HG03280 (cell line): Measurements from ENCODE around the gene VPS13A.
A peak's percentile ranks its signal among the peaks of the same experiment; 100 is the strongest.
"Not testable (repeated sequence)": the region's sequence is repeated elsewhere in the genome, so short reads cannot be mapped to it uniquely, and the experiment has no call there.

Experiments used
- ATAC-seq: cut with Tn5 transposase; IDR thresholded peaks from one replicate; pipeline ENCODE4 v1.9.1; 2021; ENCODE audit warnings: mild to moderate bottlenecking, moderate library complexity; ENCODE audit not compliant: unreplicated experiment

VPS13A gene

DNA sequence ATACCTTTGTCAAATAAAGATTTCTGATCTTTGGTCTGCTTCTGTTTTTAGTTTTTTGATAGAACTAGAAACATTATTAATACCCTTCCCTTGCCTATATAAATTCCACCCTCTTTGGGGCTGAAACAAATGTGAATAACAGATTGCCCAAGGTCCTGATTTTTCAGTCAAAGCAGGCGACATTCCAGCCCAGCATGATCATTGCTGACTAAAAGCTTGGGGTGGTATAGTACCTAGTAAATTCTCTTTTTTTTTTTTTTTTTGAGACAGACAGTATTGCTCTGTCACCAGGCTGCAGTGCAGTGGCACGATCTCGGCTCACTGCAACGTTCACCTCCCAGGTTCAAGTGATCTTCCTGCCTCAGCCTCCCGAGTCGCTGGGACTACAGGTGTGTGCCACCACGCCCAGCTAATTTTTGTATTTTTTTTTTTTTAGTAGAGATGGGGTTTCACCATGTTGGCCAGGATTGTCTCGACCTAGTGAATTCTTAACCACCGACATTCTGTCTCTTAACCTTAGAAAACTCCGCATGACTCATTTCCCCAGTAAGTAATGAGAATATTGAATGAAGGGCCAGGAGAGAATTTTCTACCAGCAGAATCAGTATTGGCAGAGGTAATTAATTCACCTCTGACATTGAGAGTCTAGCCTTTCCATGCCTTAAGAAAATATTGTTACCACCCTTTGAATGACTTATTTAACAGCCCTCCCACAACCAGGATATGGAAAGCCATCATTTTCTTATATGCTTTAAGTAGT lies 244.4 kb downstream of the VPS13A start:
- no peak for ATAC-seq

DNA sequence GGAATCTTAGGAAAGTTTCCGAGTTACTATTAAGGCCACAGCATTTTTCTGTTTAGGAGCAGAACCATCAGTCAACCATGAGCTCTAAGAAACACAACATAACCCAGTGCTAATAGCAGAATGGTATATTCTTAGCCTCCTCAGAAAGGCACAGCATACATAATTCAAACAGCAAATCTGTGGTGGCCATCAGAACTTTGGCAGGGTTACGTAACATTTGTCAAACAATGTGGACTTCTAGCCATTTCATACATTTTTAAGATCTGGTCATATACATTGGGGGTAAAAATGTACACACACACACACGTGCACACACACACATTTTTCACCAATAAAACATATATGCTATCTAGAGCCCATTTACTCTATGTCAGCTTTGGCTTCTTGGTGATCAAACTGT lies 245.6 kb downstream of the VPS13A start:
- ATAC-seq, result no peak

GRCh38 chr9:77423841-77424240 lies 246.5 kb downstream of the VPS13A start:
- no peak for ATAC-seq

DNA sequence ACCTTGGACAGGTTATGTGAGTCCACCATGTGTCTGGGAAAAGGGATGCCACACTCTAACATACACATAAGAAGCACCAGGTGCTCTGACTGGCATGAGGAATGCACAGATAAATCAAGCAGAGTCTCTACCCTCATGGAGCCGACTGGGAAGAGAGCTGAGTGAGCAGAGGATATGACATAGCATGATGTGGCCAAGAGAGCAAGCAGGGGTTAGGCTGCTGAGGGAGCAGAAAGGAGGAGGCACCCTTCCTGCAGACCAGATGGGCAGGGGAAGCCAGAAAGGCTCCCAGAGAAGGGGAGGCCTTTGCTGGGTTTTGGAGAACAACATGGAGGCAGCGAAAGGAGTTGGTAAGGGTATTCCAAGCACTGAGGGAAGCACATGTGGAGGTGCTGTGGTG lies 247.7 kb downstream of the VPS13A start:
- ATAC-seq, result no peak

GRCh38 chr9:77426712-77427111 lies 249.4 kb downstream of the VPS13A start:
- ATAC-seq, result no peak

DNA sequence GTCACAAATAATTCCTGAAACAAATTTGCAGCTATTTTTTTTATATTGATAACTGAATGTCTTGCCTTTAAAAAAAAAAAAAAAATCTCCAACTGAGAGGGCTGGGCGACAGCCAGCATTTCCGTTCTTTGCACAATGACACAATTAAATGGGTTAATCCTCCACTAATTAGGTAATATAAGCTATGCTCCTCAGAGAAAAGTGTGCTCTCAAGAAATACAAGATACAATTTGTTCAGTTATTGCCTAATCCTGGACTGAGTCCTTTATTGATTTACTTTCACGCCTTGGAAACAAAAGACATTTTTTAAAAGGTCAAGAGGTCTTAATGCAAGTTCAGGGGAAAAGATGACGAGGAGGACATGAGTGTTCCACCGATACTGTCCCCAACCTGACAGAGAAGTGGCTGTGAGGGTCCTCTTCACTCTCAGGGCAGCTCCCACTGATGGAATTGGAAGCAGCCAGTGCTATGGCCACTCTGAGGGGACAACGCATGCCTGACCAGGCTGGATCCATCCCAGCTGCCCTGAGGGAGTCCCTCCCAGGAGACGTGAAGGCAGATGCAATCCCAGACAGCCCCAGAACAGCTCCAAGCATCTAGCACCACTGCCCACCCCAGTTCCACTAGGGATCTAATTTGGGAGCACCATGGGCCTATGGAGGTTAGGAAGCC lies 250.1 kb downstream of the VPS13A start:
- ATAC-seq, result no peak

DNA sequence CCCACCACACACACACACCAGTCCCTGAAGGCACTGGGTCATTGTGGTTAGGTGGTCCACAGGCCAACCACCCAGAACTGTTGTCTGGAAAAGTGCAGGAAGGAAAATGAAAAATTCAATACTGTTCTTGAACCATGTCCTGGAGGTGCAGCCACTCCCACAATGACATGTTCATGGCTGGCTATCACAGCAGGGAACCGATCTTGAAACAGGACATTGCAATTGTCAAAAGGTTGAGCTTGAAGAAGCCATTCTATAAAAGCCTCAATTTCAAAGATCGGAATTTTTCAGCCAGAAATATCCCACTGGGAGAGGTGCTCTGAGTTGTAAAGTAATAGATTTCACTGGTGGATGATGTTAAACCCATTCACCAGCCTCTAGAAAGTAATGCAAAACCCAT lies 252.6 kb downstream of the VPS13A start:
- ATAC-seq, result no peak

DNA sequence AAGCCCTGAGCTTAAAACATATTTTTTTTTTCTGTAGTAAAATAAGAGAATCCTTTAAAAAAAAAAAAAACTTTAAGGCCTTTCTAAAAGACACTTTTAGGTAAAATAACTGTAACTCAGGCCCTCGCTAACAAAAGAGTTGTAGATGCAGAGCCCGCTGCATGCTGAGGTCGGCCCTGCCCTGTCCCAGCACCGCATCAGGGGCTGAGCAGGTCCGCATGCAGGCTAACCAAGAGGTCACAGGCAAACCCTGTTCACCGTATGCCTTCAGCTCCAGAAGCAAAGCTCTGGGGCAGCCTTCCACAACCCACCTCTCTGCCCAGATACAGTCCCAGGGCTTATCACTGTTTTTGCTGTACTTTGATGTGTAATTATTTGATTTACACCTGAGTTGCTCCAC lies 254.7 kb downstream of the VPS13A start:
- ATAC-seq, result no peak

DNA sequence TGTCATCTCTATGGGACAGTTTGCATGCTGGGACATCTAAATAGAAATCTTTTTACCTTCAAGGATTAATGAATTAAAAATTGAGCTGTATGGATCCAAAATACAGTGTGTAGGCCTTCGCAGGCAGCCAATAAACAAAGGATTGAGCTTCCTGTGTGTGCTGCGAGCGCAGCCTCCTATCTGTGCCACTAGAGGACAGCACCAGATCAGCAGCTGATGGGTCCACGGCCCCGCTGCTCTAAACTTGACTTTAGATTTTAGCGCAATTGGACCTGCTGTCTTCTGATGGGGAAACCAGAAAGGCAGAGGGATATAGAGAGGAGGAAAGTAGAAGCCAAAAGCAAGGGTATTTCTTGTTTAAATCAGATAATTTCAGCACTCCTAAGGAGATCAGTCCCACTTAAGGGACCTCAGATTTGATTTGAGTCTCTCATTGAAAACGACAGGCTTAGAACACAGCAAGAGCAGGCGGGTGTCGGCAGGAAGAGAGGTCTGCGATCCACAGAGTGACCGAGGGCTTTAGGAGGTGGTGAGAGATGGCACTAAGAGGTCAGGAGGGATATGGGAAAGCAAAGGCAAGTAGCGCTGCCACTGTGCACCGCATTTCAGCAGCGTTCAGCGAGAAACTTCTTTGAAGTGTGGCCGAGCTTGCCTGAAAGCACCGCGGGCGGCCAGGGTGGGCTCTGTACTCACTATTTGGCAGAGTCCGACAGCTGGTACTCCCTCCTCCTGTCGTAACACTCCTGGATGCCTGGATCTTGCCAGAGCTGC lies 256.5 kb downstream of the VPS13A start:
- peak; percentile 83 for ATAC-seq

- no peak for ATAC-seq
These were observed 257.9 kb downstream of the VPS13A start for GRCh38 chr9:77435277-77435676.

DNA sequence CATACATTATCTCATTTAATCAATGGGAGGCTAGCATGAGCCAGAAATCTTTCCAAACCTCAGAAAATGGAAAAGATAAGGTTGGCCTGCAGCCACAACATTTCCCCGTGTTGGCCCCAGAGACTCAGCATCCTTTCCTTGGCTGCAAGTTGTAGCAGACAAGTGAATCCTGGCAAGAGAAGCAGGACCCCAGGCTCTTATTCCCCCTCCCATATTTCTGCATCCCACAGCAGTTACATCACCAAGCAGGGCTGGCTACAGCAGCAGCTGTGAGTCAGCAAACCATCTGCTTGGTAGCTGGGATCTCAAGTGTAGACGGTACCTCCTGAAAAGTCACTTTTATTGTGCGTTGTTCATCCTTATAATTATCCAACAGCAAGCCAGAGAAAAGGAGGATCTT lies 258.4 kb downstream of the VPS13A start:
- no peak for ATAC-seq

DNA sequence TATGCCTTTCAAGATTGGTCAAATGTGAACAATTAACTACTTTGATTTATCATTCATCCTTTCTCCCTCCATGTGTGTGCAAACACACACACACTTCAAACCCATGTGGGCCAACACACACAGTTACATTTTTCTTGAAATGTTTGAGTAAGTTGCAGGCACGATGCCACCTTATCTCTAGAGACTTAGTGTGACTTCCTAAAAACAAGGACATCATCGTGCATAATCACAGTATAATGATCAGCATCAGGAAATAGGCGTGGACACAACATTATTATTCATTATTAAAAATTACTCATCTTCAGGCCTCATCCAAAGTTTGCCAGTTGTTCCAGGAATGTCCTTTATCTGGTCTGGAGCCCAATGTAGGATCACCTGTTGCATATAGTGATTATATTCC lies 261.3 kb downstream of the VPS13A start:
- no peak for ATAC-seq

- no peak for ATAC-seq
These were observed 262.7 kb downstream of the VPS13A start for GRCh38 chr9:77440057-77440456.

GRCh38 chr9:77441124-77441523 lies 263.8 kb downstream of the VPS13A start:
- not testable (repeated sequence) for ATAC-seq

- ATAC-seq, result no peak
These were observed 265.1 kb downstream of the VPS13A start for GRCh38 chr9:77442436-77442835.

GRCh38 chr9:77447646-77448045 lies 270.3 kb downstream of the VPS13A start:
- ATAC-seq, result no peak

DNA sequence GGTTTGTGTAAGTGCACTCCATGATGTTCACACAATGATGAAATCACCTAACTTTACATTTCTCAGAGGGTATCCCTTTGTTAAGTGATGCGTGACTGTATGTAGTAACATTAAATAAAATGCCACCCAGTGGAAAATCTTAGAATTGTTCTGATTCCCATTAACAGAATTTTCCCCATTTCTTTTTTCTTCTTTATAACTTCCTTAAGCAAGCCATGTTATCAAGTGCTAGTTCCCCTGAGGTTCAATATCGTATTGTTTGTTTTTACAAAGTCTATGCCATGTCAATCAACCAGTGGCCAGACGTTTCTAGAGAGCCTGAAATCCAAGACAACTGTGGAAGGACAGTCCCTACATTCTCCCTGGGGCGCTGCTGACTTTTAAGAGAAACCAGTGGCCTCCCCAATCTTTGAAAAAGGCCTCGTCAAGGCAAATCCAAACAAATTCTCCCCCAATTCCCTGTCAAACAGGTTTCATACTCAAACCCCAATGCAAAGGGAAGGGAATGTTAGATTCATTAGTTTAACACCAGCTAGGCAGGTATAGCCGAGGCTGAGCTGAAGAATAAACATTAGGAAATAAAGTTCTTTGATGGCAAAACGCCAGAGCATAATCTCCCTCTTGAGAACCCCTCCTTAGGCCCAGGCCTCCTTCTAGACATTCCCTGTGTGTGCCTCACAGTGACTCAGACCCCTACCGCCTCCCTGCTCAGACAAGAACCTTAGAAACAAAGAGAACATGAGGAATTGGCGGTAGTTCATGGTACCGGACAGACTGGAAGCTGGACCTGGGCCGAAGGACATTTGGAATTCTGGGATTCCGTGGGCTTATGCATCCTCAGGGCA lies 272.1 kb downstream of the VPS13A start:
- no peak for ATAC-seq

DNA sequence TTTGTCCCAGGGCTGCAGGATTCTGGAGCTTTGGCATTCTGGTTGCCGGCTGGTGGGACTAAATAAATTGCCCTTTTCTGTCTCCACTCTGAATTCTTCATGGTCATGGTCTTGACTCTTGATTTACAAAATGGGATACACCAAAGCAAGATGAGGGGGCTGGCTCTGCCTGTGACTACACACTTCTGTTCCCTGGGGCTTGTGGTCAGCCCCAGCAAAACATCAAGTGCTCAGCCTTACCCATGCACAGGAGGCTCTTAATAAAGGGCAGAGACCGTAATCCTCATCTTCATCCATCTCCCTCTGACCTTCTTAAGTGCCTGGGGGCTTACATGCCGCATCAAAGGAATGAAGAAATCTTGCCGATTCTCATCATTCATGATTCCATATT lies 272.7 kb downstream of the VPS13A start:
- ATAC-seq, result no peak

DNA sequence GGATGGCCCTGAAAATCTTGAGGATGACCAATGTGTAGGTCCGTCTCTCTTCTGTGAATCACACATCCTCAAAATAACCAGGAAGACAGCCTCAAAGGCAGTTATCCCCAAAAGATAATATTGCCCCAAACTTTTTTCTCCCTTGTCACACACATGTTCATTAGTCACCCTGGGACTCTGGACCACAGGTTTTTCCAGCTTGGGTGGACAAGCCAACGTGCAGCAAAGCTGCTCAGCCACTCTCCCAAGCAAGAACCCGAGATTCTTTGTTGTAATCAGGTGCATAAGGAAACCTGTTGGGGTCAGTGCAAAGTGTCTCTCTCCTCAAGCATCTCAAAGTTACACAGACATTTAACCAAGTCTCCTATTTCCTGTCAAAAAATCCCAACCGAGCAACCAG lies 274.2 kb downstream of the VPS13A start:
- no peak for ATAC-seq

DNA sequence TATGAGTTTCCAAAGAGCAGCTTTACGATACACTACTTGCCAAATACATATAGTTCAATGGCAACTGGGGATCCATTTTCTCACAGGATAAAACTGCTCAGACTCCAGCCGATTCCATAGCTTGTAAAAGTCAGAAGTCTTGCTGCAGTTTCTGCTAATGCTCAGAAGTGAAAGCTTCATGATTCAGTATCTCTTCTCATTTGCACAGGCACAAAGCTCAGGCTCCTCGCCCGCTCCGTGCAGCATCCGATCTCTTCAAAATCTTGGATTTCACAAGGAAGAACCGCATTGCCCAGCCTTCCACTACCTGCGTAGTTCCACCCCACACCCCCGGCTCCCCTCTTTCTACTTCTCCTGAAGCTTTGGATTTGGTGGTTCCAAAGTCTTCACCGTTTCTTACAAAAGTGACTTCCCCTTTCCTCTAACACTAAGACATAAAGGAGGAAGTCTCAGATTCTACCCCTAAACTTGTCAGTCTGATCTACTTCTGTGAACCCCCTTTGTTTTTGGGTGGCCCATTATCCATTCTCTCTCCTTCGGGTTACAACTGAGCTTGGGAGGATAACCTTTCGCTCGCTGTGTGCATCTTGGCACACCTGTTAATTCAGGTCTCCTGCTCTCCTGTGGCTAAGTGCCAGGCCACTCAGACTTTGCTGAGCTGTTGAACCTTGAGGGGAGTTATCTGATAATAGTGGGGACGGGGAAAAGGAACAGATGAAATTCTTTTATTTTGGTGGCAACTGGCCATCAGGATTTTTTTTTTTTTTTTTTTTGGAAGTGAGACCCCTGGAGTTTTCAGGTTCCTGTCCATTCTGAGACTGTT lies 276.7 kb downstream of the VPS13A start:
- ATAC-seq, result no peak
